Esophagus muscularis mucosa (tissue), 4 donors: ENCODE data around the gene PADI6.

Source experiments
- CTCF ChIP-seq, 3 experiments: fragments of 200-600 bp in 2 of 3; fragments of 450-650 bp in 1 of 3; sonication (generic) in 2 of 3; IDR thresholded peaks; one replicate each; pipeline ENCODE4 v1.5.1; 2017 to 2019; ENCODE audit warnings: antibody characterized with exemption in 3 of 3, mild to moderate bottlenecking in 2 of 3, moderate library complexity in 1 of 3
- EP300 ChIP-seq: sonication (generic); formaldehyde crosslinking; IDR thresholded peaks from one replicate; pipeline ENCODE4 v1.6.1; 2017; ENCODE audit warnings: antibody characterized with exemption
- POLR2A ChIP-seq: fragments of 450-650 bp; IDR thresholded peaks from one replicate; pipeline ENCODE4 v1.6.1; 2017; ENCODE audit warnings: antibody characterized with exemption, moderate library complexity, mild to moderate bottlenecking, low read depth

- TF ChIP-seq CTCF (IDR thresholded peaks at IDR 0.05) (no peak), POLR2A (no peak), EP300 (no peak)
Measured at GRCh38 chr1:17333081-17333480, 38.9 kb upstream of the PADI6 start.
